ENCODE data around the gene PPBP.

Gene PPBP

GRCh38 chr4:73976716-73977115, 11.3 kb downstream of the PPBP start:
- Histone ChIP-seq H3K36me3 (ENCODE audit: insufficient read depth, low read length) (no peaks in the 10 kb centered on the region), H3K9ac (ENCODE audit: low read depth, low read length, poor library complexity, severe bottlenecking) (no peak overlapping the region), H2AFZ (ENCODE audit: low read length) (no peak overlapping the region), H3K27me3 (ENCODE audit: insufficient read depth, low read length, poor library complexity, severe bottlenecking) (no peaks in the 10 kb centered on the region), H3F3A (ENCODE audit: low read depth) (no peaks in the 10 kb centered on the region), H3K4me2 (ENCODE audit: low read depth, low read length, poor library complexity, severe bottlenecking) (no peak overlapping the region), H4K20me1 (ENCODE audit: insufficient read depth, low read length, poor library complexity, severe bottlenecking) (no peaks in the 10 kb centered on the region), H3K9me3 (ENCODE audit: insufficient read depth, low read depth, low read length) (peaks cover 8% of the 10 kb centered on the region; the same call in 1 of the 2 replicates), H3K4me3 (ENCODE audit: low read length, poor library complexity, severe bottlenecking) (no peak overlapping the region), H3K9me2 (replicated peaks; ENCODE audit: low read depth, low read length) (no peaks in the 10 kb centered on the region), H3K79me2 (ENCODE audit: insufficient read depth, low read length) (no peaks in the 10 kb centered on the region), H3K4me1 (ENCODE audit: insufficient read depth, low read length, poor library complexity, severe bottlenecking) (no peaks in the 10 kb centered on the region)
- no peak for TF ChIP-seq CTCF (conservative IDR thresholded peaks at IDR 0.05; ENCODE audit: low read length)
- no peak for TF ChIP-seq EZH2phosphoT487 (IDR thresholded peaks at IDR 0.05; ENCODE audit: borderline replicate concordance)

DNA sequence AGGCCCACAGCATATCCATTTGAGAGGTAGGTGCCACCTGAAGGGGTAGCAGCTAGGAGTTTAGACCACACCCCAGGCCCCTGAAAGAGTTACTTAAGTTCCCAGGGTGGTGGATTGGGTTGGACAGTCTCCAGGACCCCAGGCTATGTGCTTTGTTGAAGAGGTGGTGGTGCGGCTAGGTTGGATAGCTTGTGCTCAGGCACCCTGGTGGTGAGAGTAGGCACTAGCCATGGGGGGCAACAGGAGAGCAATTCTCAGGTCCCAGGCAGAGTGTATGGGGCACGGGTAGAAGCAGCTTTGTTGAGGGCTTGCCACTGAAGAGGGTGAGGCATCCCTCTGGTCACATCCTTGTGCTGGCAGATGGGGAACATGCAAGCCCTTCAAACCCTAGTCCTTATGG, 11.8 kb downstream of the PPBP start:
- Histone ChIP-seq H3K9ac (ENCODE audit: low read depth, low read length, poor library complexity, severe bottlenecking) (no peak overlapping the region), H3F3A (ENCODE audit: low read depth) (no peaks in the 10 kb centered on the region), H2AFZ (ENCODE audit: low read length) (no peak overlapping the region), H3K4me3 (ENCODE audit: low read length, poor library complexity, severe bottlenecking) (no peak overlapping the region), H3K4me1 (ENCODE audit: insufficient read depth, low read length, poor library complexity, severe bottlenecking) (no peaks in the 10 kb centered on the region), H3K79me2 (ENCODE audit: insufficient read depth, low read length) (no peaks in the 10 kb centered on the region), H4K20me1 (ENCODE audit: insufficient read depth, low read length, poor library complexity, severe bottlenecking) (no peaks in the 10 kb centered on the region), H3K9me2 (replicated peaks; ENCODE audit: low read depth, low read length) (no peaks in the 10 kb centered on the region), H3K27me3 (ENCODE audit: insufficient read depth, low read length, poor library complexity, severe bottlenecking) (no peaks in the 10 kb centered on the region), H3K36me3 (ENCODE audit: insufficient read depth, low read length) (no peaks in the 10 kb centered on the region), H3K4me2 (ENCODE audit: low read depth, low read length, poor library complexity, severe bottlenecking) (no peak overlapping the region), H3K9me3 (ENCODE audit: insufficient read depth, low read depth, low read length) (peaks cover 12% of the 10 kb centered on the region; the same call in 1 of the 2 replicates)
- TF ChIP-seq CTCF (conservative IDR thresholded peaks at IDR 0.05; ENCODE audit: low read length) (no peak), EZH2phosphoT487 (IDR thresholded peaks at IDR 0.05; ENCODE audit: borderline replicate concordance) (no peak)

GRCh38 chr4:73974352-73974751, 13.6 kb downstream of the PPBP start:
- Histone ChIP-seq H3F3A (ENCODE audit: low read depth) (no peaks in the 10 kb centered on the region), H3K9me2 (replicated peaks; ENCODE audit: low read depth, low read length) (no peaks in the 10 kb centered on the region), H2AFZ (ENCODE audit: low read length) (no peak overlapping the region), H3K4me3 (ENCODE audit: low read length, poor library complexity, severe bottlenecking) (no peak overlapping the region), H3K79me2 (ENCODE audit: insufficient read depth, low read length) (no peaks in the 10 kb centered on the region), H3K4me1 (ENCODE audit: insufficient read depth, low read length, poor library complexity, severe bottlenecking) (no peaks in the 10 kb centered on the region), H3K9ac (ENCODE audit: low read depth, low read length, poor library complexity, severe bottlenecking) (no peak overlapping the region), H3K36me3 (ENCODE audit: insufficient read depth, low read length) (no peaks in the 10 kb centered on the region), H3K9me3 (ENCODE audit: insufficient read depth, low read depth, low read length) (peaks cover 22% of the 10 kb centered on the region; the same call in 1 of the 2 replicates), H3K27me3 (ENCODE audit: insufficient read depth, low read length, poor library complexity, severe bottlenecking) (no peaks in the 10 kb centered on the region), H3K4me2 (ENCODE audit: low read depth, low read length, poor library complexity, severe bottlenecking) (no peak overlapping the region), H4K20me1 (ENCODE audit: insufficient read depth, low read length, poor library complexity, severe bottlenecking) (no peaks in the 10 kb centered on the region)
- TF ChIP-seq CTCF (conservative IDR thresholded peaks at IDR 0.05; ENCODE audit: low read length) (no peak), EZH2phosphoT487 (IDR thresholded peaks at IDR 0.05; ENCODE audit: borderline replicate concordance) (no peak)

Measured in Loucy (cell line).